Progenitor cell of endocrine pancreas (in vitro differentiated cells): ENCODE data around the gene SLC66A3. TPM values are rescaled to one million over a fixed set of nuclear protein-coding genes. Genes with fewer than 3 reads are reported as not detected.

Experiments
- DNase-seq: peaks from one replicate; pipeline ENCODE4 v3.0.0; 2021; ENCODE audit warnings: low spot score; ENCODE audit not compliant: unreplicated experiment
- H3K27ac Mint-ChIP-seq: 2 replicates; pipeline ENCODE4 v1.8.0; 2021; ENCODE audit warnings: mild to moderate bottlenecking, moderate library complexity, mixed read lengths
- H3K27me3 Mint-ChIP-seq: 2 replicates; pipeline ENCODE4 v1.8.0; 2021; ENCODE audit warnings: mixed read lengths
- H3K36me3 Mint-ChIP-seq: 2 replicates; pipeline ENCODE4 v1.8.0; 2022; ENCODE audit warnings: mixed read lengths; ENCODE audit not compliant: insufficient read depth
- H3K4me1 Mint-ChIP-seq: 2 replicates; pipeline ENCODE4 v1.8.0; 2021; ENCODE audit warnings: low read depth, mixed read lengths
- H3K4me3 Mint-ChIP-seq: 2 replicates; pipeline ENCODE4 v1.8.0; 2021; ENCODE audit warnings: low read depth, mild to moderate bottlenecking, moderate library complexity, mixed read lengths
- H3K9me3 Mint-ChIP-seq: 2 replicates; pipeline ENCODE4 v1.8.0; 2021; ENCODE audit warnings: low read depth, mixed read lengths
- CTCF ChIP-seq: fragments of 200-600 bp; sonication (generic); IDR thresholded peaks from one replicate; pipeline ENCODE4 v1.5.0; 2021; ENCODE audit warnings: antibody characterized with exemption, mild to moderate bottlenecking; ENCODE audit not compliant: unreplicated experiment
- total RNA-seq: library from RNA; stranded (reverse); gene quantifications from 2 replicates; pipeline ENCODE4 v1.2.1, GENCODE V29; 2021

The SLC66A3 gene
- total RNA-seq, 1 donor from 2014 or later: 5.0 TPM

DNA sequence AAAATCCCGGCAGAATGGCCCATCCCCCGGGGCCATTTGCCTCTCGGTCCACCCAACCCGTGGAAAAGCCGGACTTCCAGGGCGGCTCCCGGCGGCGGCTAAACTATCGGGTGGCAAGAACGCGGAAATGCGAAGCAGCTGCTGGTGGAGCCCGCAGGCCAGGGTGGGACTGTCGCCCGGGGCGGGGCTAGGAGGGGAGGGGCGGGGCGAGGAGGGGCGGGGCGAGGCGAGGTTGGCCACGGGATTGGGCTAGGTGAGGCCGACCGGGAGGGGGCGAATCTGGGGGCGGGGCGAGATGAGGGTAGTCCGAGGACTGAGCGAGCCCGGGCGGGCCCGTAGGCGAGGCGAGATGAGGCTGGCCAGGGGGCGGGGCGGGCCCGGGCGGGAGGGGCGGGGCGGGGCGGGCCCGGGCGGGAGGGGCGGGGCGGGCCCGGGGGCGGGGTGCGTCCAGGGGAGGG is 315 bp upstream of the SLC66A3 start:
- no peak for TF ChIP-seq CTCF
- H3K27ac Mint-ChIP-seq: peak overlapping the region; percentile 91
- H3K9me3 Mint-ChIP-seq: no peaks in the 10 kb centered on the region
- H3K27me3 Mint-ChIP-seq: peaks cover 31% of the 10 kb centered on the region
- peak; percentile 96 for DNase-seq
- H3K4me3 Mint-ChIP-seq: peak overlapping the region; percentile 73
- no peaks in the 10 kb centered on the region for H3K36me3 Mint-ChIP-seq
- H3K4me1 Mint-ChIP-seq: peaks cover 15% of the 10 kb centered on the region

DNA sequence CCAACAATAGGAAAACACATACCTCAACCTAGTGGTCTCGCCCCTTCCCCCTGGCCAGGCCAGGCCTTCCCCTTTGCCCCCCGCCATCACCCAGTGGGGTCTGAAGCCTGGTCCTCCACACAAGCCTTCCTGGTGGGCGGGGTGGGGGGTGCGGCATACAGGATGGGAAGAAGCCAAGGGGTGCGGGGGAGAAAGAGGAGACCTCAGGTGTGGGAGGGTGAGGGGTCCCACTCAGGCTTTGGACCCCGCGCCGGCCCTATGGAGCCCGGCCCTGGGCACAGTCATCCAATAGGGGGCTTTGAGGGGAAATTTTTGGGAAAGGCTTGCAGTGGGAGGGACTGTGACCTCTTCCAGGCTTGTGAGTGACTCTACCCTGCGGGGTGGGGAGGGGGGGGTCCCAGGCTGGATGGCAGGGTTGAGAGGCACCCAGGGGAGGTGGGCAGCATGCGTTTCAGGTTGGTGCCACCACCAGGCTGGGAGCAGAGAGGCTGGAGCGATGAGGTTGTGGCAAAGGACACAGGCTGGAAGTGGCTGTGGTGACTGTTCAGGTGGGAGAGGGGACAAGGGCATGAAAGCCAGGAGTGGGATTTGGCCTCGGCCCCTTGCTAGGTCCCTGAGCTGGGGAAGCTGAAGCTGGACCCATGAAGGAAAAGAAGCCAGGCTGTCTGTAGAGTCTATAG is 1.3 kb downstream of the SLC66A3 start:
- no peaks in the 10 kb centered on the region for H3K9me3 Mint-ChIP-seq
- no peaks in the 10 kb centered on the region for H3K36me3 Mint-ChIP-seq
- H3K4me1 Mint-ChIP-seq: peaks cover 4% of the 10 kb centered on the region
- no peak for TF ChIP-seq CTCF
- H3K4me3 Mint-ChIP-seq: peak overlapping the region; percentile 35
- no peak for DNase-seq
- H3K27ac Mint-ChIP-seq: no peak overlapping the region
- H3K27me3 Mint-ChIP-seq: peaks cover 32% of the 10 kb centered on the region

GRCh38 chr2:11157296-11157695 is 2.0 kb downstream of the SLC66A3 start:
- Mint-ChIP-seq H3K4me1 (no peaks in the 10 kb centered on the region), H3K9me3 (no peaks in the 10 kb centered on the region), H3K27ac (no peak overlapping the region), H3K36me3 (no peaks in the 10 kb centered on the region), H3K27me3 (peaks cover 25% of the 10 kb centered on the region), H3K4me3 (no peak overlapping the region)
- no peak for DNase-seq
- TF ChIP-seq CTCF: no peak

DNA sequence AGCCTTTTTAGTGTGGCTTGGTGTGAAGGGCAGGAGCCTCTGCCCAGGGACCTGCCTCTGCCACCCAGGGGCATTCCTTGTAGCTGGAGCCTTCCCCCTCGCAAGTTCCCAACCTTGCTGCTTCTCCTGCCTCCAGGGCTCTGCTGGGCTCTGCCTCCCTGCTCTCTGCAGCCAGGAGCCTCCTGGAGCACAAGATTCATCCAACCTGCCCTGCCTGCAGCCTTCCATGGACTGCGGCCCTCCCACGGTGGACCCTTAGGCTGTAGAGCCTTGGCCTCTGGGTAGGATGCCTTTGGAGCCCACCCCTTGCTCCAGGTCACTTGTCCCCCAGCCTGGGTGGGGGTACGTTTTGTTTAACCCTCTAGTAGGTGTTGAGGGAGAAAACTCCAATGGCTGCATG is 2.5 kb downstream of the SLC66A3 start:
- H3K4me3 Mint-ChIP-seq: no peak overlapping the region
- no peaks in the 10 kb centered on the region for H3K36me3 Mint-ChIP-seq
- H3K27me3 Mint-ChIP-seq: peaks cover 22% of the 10 kb centered on the region
- no peaks in the 10 kb centered on the region for H3K9me3 Mint-ChIP-seq
- no peaks in the 10 kb centered on the region for H3K4me1 Mint-ChIP-seq
- no peak for DNase-seq
- TF ChIP-seq CTCF: no peak
- H3K27ac Mint-ChIP-seq: no peak overlapping the region

DNA sequence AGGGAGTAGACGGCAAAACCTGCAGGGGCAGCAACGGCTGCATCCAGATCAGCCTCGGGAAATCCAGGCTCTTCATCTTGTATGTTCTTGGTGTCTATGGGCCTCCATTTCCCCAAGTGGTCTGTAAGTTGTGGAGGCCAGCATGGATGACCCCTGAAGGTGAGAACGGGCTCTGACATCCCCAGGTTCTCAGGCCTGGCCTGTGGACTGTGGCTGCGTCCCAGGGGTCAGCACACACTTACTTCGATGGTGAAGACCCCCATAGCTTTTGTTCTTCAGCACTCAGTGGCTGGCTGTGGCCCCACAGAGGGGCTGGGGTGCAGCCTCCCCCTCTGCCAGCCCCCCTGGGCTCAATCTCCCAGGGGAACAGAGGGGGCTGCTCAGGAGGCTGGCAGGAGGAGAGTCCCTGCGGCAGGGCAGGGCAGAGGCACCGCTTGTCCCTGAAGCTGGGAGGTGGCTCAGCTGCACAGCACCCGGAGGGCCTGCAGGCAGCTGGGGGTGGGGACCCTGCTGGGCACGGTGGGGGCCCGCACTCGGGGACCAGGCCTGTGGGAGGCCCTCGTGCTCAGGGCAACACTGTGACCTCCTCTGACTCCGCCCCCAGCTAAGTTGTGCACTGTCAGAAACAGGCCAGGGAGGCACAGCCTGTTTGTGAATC is 3.8 kb downstream of the SLC66A3 start:
- Mint-ChIP-seq H3K27me3 (peaks cover 22% of the 10 kb centered on the region), H3K9me3 (no peaks in the 10 kb centered on the region), H3K36me3 (no peaks in the 10 kb centered on the region), H3K4me3 (no peak overlapping the region), H3K4me1 (no peaks in the 10 kb centered on the region), H3K27ac (no peak overlapping the region)
- TF ChIP-seq CTCF: no peak
- no peak for DNase-seq
